PC-9 (cell line): Measurements from ENCODE around the gene CCDC78. TPM values are rescaled to one million over a fixed set of nuclear protein-coding genes. Genes with fewer than 3 reads are reported as not detected.

Experiments used
- BruUV-seq: library from RNA; stranded (reverse); fragments of 400-500 nt; replicated peaks from 2 replicates; lab custom pipeline; 2021; lab: Mats Ljungman, UMichigan
- CTCF ChIA-PET: fragments of 300-600 bp; sonication (Branson Sonifier 250); formaldehyde crosslinking; loops from one replicate; lab custom pipeline; 2022; ENCODE audit warnings: antibody characterized with exemption; lab: Charles Lee
- POLR2A ChIA-PET: fragments of 300-600 bp; sonication (Branson Sonifier 250); formaldehyde crosslinking; loops from one replicate; lab custom pipeline; 2022; ENCODE audit warnings: antibody characterized with exemption; ENCODE audit not compliant: unreplicated experiment; lab: Charles Lee
- DNase-seq, 2 experiments: peaks; one replicate each; pipeline versions ENCODE4 v3.0.0 to v3.0.0-alpha.2; 2015 to 2022; ENCODE audit warnings: mixed read lengths in 1 of 2
- H2AFZ ChIP-seq: fragments of 200-600 bp; sonication (generic); 2 replicates; pipeline ENCODE4 v1.8.1; 2017; ENCODE audit warnings: antibody characterized with exemption
- H3F3A ChIP-seq: fragments of 200-600 bp; sonication (generic); 2 replicates; pipeline ENCODE4 v1.8.1; 2017; ENCODE audit warnings: antibody characterized with exemption, mild to moderate bottlenecking, low read depth; ENCODE audit not compliant: insufficient read depth
- H3K27ac ChIP-seq: fragments of 200-600 bp; sonication (generic); 2 replicates; pipeline ENCODE4 v1.6.1; 2016; ENCODE audit warnings: mixed run types
- H3K27me3 ChIP-seq: fragments of 200-600 bp; sonication (generic); 2 replicates; pipeline ENCODE4 v1.6.1; 2016; ENCODE audit warnings: low read depth, mixed run types; ENCODE audit not compliant: insufficient read depth
- H3K36me3 ChIP-seq: fragments of 200-600 bp; sonication (generic); 2 replicates; pipeline ENCODE4 v1.6.1; 2016; ENCODE audit warnings: low read depth, mixed run types
- H3K4me1 ChIP-seq: fragments of 200-600 bp; sonication (generic); replicated peaks from 2 replicates; pipeline ENCODE4 v1.6.1; 2016; ENCODE audit warnings: mixed run types; ENCODE audit not compliant: insufficient read depth
- H3K4me2 ChIP-seq: fragments of 200-600 bp; sonication (generic); 2 replicates; pipeline ENCODE4 v1.6.1; 2017; ENCODE audit warnings: mixed run types
- H3K4me3 ChIP-seq: fragments of 200-600 bp; sonication (generic); 2 replicates; pipeline ENCODE4 v1.6.1; 2016; ENCODE audit warnings: mixed run types
- H3K79me2 ChIP-seq: fragments of 200-600 bp; sonication (generic); 2 replicates; pipeline ENCODE4 v1.6.1; 2017; ENCODE audit warnings: low read depth, mixed run types
- H3K9me2 ChIP-seq: fragments of 200-600 bp; sonication (generic); 2 replicates; pipeline ENCODE4 v1.8.1; 2017; ENCODE audit warnings: mild to moderate bottlenecking; ENCODE audit not compliant: insufficient read depth
- H3K9me3 ChIP-seq: fragments of 200-600 bp; sonication (generic); 2 replicates; pipeline ENCODE4 v1.8.1; 2016; ENCODE audit warnings: low read depth; ENCODE audit not compliant: insufficient read depth
- H4K20me1 ChIP-seq: fragments of 200-600 bp; sonication (generic); 2 replicates; pipeline ENCODE4 v1.8.1; 2017; ENCODE audit not compliant: insufficient read depth
- EZH2 ChIP-seq: fragments of 200-600 bp; sonication (generic); IDR thresholded peaks from 2 replicates; pipeline ENCODE4 v1.8.0; 2017; ENCODE audit warnings: antibody characterized with exemption, low read depth
- intact Hi-C: fragments of 100-400 bp; cut with micrococcal nuclease; formaldehyde crosslinking; loops from one replicate; pipeline ENCODE4 v1.10.0; 2022; ENCODE audit not compliant: unreplicated experiment
- total RNA-seq: library from RNA; stranded (reverse); gene quantifications from 2 replicates; pipeline ENCODE4 v1.2.3, GENCODE V29; 2021
- TF ChIP-seq, protein P1 (sequence below): fragments of 200-600 bp; sonication (generic); conservative IDR thresholded peaks from 2 replicates; pipeline ENCODE4 v1.6.1; 2017; ENCODE audit warnings: mixed run types, antibody characterized with exemption, mild to moderate bottlenecking, moderate library complexity

CCDC78 gene
- total RNA-seq, 1 experiment from 2014 or later: 4.2 TPM

GRCh38 chr16:723695-724094 lies 2.5 kb downstream of the CCDC78 start:
- Histone ChIP-seq H2AFZ (no peak overlapping the region), H3K27me3 (no peaks in the 10 kb centered on the region), H3K9me2 (no peaks in the 10 kb centered on the region), H3K9me3 (no peaks in the 10 kb centered on the region), H3K27ac (no peak overlapping the region), H3K4me2 (no peak overlapping the region), H3F3A (peaks cover 40% of the 10 kb centered on the region), H4K20me1 (peaks cover 10% of the 10 kb centered on the region; the same call in 1 of the 2 replicates), H3K4me3 (no peak overlapping the region), H3K4me1 (peaks cover 21% of the 10 kb centered on the region), H3K79me2 (peaks cover 4% of the 10 kb centered on the region; the same call in 1 of the 2 replicates), H3K36me3 (no peaks in the 10 kb centered on the region)
- intact Hi-C loops: no loop called here
- no peak for TF ChIP-seq EZH2
- TF ChIP-seq, protein P1, sequence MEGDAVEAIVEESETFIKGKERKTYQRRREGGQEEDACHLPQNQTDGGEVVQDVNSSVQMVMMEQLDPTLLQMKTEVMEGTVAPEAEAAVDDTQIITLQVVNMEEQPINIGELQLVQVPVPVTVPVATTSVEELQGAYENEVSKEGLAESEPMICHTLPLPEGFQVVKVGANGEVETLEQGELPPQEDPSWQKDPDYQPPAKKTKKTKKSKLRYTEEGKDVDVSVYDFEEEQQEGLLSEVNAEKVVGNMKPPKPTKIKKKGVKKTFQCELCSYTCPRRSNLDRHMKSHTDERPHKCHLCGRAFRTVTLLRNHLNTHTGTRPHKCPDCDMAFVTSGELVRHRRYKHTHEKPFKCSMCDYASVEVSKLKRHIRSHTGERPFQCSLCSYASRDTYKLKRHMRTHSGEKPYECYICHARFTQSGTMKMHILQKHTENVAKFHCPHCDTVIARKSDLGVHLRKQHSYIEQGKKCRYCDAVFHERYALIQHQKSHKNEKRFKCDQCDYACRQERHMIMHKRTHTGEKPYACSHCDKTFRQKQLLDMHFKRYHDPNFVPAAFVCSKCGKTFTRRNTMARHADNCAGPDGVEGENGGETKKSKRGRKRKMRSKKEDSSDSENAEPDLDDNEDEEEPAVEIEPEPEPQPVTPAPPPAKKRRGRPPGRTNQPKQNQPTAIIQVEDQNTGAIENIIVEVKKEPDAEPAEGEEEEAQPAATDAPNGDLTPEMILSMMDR: no peak
- ChIA-PET POLR2A (interaction anchor here (0.7 kb wide), 1 partner anchor 59 kb away, joined by 3 read pairs; no protein-coding TSS in a partner anchor), CTCF (interaction anchor here (0.7 kb wide), 1 partner anchor 11 kb away, joined by 3 read pairs; no protein-coding TSS in a partner anchor)
- DNase-seq: peak in 1 of 2 experiments; percentile 21
- BruUV-seq: no TSS peak

GRCh38 chr16:722835-723633 lies 3.2 kb downstream of the CCDC78 start:
- intact Hi-C loops: no loop called here
- peaks cover 4% of the 10 kb centered on the region; the same call in 1 of the 2 replicates for H3K79me2 ChIP-seq
- DNase-seq: no peak
- H3K27me3 ChIP-seq: no peaks in the 10 kb centered on the region
- no peak overlapping the region for H3K27ac ChIP-seq
- TSS peak; percentile 29 for BruUV-seq
- peaks cover 10% of the 10 kb centered on the region; the same call in 1 of the 2 replicates for H4K20me1 ChIP-seq
- H3K4me3 ChIP-seq: no peak overlapping the region
- no peaks in the 10 kb centered on the region for H3K9me3 ChIP-seq
- no peak for TF ChIP-seq EZH2
- TF ChIP-seq, protein P1: no peak
- H3K4me1 ChIP-seq: peaks cover 25% of the 10 kb centered on the region
- H3K9me2 ChIP-seq: no peaks in the 10 kb centered on the region
- H3K4me2 ChIP-seq: no peak overlapping the region
- H3K36me3 ChIP-seq: no peaks in the 10 kb centered on the region
- no peak overlapping the region for H2AFZ ChIP-seq
- ChIA-PET POLR2A (interaction anchor here (0.7 kb wide), 1 partner anchor 60 kb away, joined by 3 read pairs; no protein-coding TSS in a partner anchor), CTCF (no interaction called here)
- H3F3A ChIP-seq: peaks cover 42% of the 10 kb centered on the region

DNA sequence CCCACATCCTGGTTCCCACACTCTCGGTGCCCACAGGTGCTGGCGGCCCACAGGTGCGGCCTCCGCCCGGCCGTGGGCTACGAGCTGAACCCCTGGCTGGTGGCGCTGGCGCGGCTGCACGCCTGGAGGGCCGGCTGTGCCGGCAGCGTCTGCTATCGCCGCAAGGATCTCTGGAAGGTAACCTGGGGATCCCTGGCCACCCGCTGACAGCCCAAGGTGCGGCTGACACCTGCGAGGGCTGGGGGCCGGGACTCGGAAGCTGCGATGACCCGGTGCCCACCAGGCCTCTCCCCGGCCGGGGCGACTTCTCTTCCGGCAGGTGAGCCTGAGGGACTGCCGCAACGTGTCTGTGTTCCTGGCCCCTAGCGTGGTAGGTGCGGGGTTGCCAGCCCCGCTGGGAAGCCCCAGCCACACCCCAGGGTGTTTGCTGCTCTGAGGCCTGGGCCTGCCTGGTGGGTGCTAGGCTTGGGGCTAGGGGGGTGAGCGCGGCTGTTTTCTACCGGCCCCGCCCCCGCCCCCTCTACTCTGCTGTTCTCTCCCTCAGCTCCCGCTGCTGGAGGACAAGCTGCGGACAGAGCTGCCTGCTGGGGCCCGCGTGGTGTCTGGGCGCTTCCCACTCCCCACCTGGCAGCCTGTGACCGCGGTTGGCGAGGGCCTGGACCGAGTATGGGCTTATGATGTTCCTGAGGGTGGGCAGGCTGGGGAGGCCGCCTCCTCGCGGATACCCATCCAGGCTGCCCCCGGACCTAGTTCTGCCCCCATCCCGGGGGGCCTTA lies 4.3 kb downstream of the CCDC78 start:
- peaks cover 42% of the 10 kb centered on the region for H3F3A ChIP-seq
- no peak overlapping the region for H2AFZ ChIP-seq
- no peak overlapping the region for H3K27ac ChIP-seq
- ChIA-PET POLR2A (interaction anchor here (0.6 to 1.0 kb wide), 4 partner anchors 39 to 66 kb away, joined by 3 to 6 read pairs (median 3); partner anchors contain the start of genes CHTF18 and RPUSD1), CTCF (interaction anchor here (0.5 to 0.6 kb wide), 2 partner anchors 235 to 332 kb away, joined by 3 to 7 read pairs; no protein-coding TSS in a partner anchor)
- peaks cover 10% of the 10 kb centered on the region; the same call in 1 of the 2 replicates for H4K20me1 ChIP-seq
- no peaks in the 10 kb centered on the region for H3K36me3 ChIP-seq
- no peak for DNase-seq
- no peaks in the 10 kb centered on the region for H3K27me3 ChIP-seq
- H3K4me2 ChIP-seq: peak overlapping the region; percentile 94
- H3K79me2 ChIP-seq: peaks cover 4% of the 10 kb centered on the region; the same call in 1 of the 2 replicates
- TF ChIP-seq EZH2: no peak
- TF ChIP-seq, protein P1: no peak
- intact Hi-C loops: loop anchor here (2.0 kb wide), 1 partner anchor 63 kb away; no protein-coding TSS in a partner anchor
- H3K4me3 ChIP-seq: peak overlapping the region; percentile 98; the same call in 1 of the 2 replicates
- no TSS peak for BruUV-seq
- H3K9me3 ChIP-seq: no peaks in the 10 kb centered on the region
- peaks cover 25% of the 10 kb centered on the region for H3K4me1 ChIP-seq
- no peaks in the 10 kb centered on the region for H3K9me2 ChIP-seq
